ENCODE data around the gene MYO1D. TPM values are rescaled to one million over a fixed set of nuclear protein-coding genes. Genes with fewer than 3 reads are reported as not detected.

MYO1D gene
- total and polyA plus RNA-seq, 2 donors (not counting 3 experiments of a cell fraction or from before 2014, with no cell fraction given): 37.8 to 85.5 TPM

DNA sequence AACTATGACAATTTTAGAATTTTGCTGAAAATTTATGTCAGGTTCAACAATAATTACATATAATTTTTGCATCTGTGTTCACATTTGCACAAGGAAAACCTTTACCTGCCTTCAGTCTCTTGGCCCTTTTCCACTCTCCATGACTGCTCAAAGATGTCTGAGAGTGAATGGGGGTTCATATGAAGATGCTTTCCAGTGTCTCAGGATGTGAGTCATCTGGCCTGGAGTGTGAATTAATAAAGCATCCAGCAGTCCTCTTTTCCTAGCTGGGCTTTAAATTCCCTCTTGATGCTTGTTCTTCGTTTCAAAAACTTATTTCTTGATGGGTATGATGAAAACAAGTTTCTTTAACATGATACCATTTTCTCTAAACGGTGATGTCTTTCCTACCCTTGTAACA, 290.3 kb downstream of the MYO1D start:
- H3K9me1 ChIP-seq (replicated peaks; ENCODE audit: control insufficient read depth, extremely low read depth, insufficient read depth, low read length): no peaks in the 10 kb centered on the region
- no peak overlapping the region for H2AFZ ChIP-seq (ENCODE audit: low read depth, low read length)
- no peaks in the 10 kb centered on the region for H4K20me1 ChIP-seq (replicated peaks; ENCODE audit: control insufficient read depth, extremely low read depth, insufficient read depth, low read length)
- H3K27ac ChIP-seq (ENCODE audit: insufficient read depth, low read depth, low read length): no peak overlapping the region
- dilution Hi-C loops (cut with MboI; ENCODE audit: extremely low pct_ligation_motif_present, low sequenced_read_pairs) (no loop called here), intact Hi-C loops (cut with micrococcal nuclease) (no loop called here)
- H3K9me3 ChIP-seq (replicated peaks; ENCODE audit: control insufficient read depth, insufficient read depth, low read length): no peaks in the 10 kb centered on the region
- no TSS peak for BruUV-seq (replicated peaks)
- H3K27me3 ChIP-seq (ENCODE audit: control insufficient read depth in 2 of 2, insufficient read depth in 2 of 2, low read length in 2 of 2): no peaks in the 10 kb centered on the region
- no peak overlapping the region for H3K9ac ChIP-seq (replicated peaks; ENCODE audit: extremely low read depth, insufficient read depth, low read length)
- H3K4me1 ChIP-seq (ENCODE audit: control insufficient read depth, extremely low read depth, insufficient read depth, low read length): no peaks in the 10 kb centered on the region
- DNase-seq (ENCODE audit: low read depth, low spot score) (no peak), FAIRE-seq (peak; percentile 62)
- H3K79me2 ChIP-seq (ENCODE audit: control insufficient read depth, insufficient read depth, low read length): no peaks in the 10 kb centered on the region
- CTCF ChIA-PET: no interaction called here
- no peak overlapping the region for H3K4me2 ChIP-seq (ENCODE audit: insufficient read depth, low read length)
- TF ChIP-seq MYC (IDR thresholded peaks at IDR 0.05; ENCODE audit: low read depth, low read length) (no peak), JUN (IDR thresholded peaks at IDR 0.05; ENCODE audit: borderline replicate concordance, insufficient read depth, insufficient read length, low read depth) (peak; percentile 30), FOS (IDR thresholded peaks at IDR 0.05; ENCODE audit: borderline replicate concordance, insufficient read depth, low read length) (peak; percentile 58)
- no peaks in the 10 kb centered on the region for H3K36me3 ChIP-seq (ENCODE audit: control insufficient read depth in 2 of 2, extremely low read depth in 1 of 2, insufficient read depth in 2 of 2, low read length in 2 of 2)
- H3K4me3 ChIP-seq (replicated peaks in 1 of 3; ENCODE audit: insufficient read depth in 1 of 3, low read depth in 1 of 3, low read length in 3 of 3): no peak overlapping the region
- POLR2A ChIA-PET: no interaction called here

- FAIRE-seq (no peak), DNase-seq (ENCODE audit: low read depth, low spot score) (no peak)
- no peak overlapping the region for H3K4me2 ChIP-seq (ENCODE audit: insufficient read depth, low read length)
- H3K27me3 ChIP-seq (ENCODE audit: control insufficient read depth in 2 of 2, insufficient read depth in 2 of 2, low read length in 2 of 2): no peaks in the 10 kb centered on the region
- no peaks in the 10 kb centered on the region for H3K9me3 ChIP-seq (replicated peaks; ENCODE audit: control insufficient read depth, insufficient read depth, low read length)
- H3K4me3 ChIP-seq (replicated peaks in 1 of 3; ENCODE audit: insufficient read depth in 1 of 3, low read depth in 1 of 3, low read length in 3 of 3): no peak overlapping the region
- no peak overlapping the region for H3K27ac ChIP-seq (ENCODE audit: insufficient read depth, low read depth, low read length)
- ChIA-PET CTCF (no interaction called here), POLR2A (no interaction called here)
- no peak overlapping the region for H3K9ac ChIP-seq (replicated peaks; ENCODE audit: extremely low read depth, insufficient read depth, low read length)
- no peak overlapping the region for H2AFZ ChIP-seq (ENCODE audit: low read depth, low read length)
- no peaks in the 10 kb centered on the region for H3K36me3 ChIP-seq (ENCODE audit: control insufficient read depth in 2 of 2, extremely low read depth in 1 of 2, insufficient read depth in 2 of 2, low read length in 2 of 2)
- H3K4me1 ChIP-seq (ENCODE audit: control insufficient read depth, extremely low read depth, insufficient read depth, low read length): no peaks in the 10 kb centered on the region
- no peaks in the 10 kb centered on the region for H3K79me2 ChIP-seq (ENCODE audit: control insufficient read depth, insufficient read depth, low read length)
- intact Hi-C loops (cut with micrococcal nuclease): no loop called here
- no peaks in the 10 kb centered on the region for H4K20me1 ChIP-seq (replicated peaks; ENCODE audit: control insufficient read depth, extremely low read depth, insufficient read depth, low read length)
- TF ChIP-seq FOS (IDR thresholded peaks at IDR 0.05; ENCODE audit: borderline replicate concordance, insufficient read depth, low read length) (no peak), MYC (IDR thresholded peaks at IDR 0.05; ENCODE audit: low read depth, low read length) (no peak), MAX (IDR thresholded peaks at IDR 0.05; ENCODE audit: insufficient read depth, insufficient read length) (no peak), POLR2AphosphoS5 (IDR thresholded peaks at IDR 0.05; ENCODE audit: insufficient read depth, low read depth, low read length) (no peak), POLR2A (IDR thresholded peaks at IDR 0.05; ENCODE audit: low read depth, low read length) (no peak), GATA2 (IDR thresholded peaks at IDR 0.05; ENCODE audit: insufficient read depth, insufficient read length, low read depth, low read length) (no peak), JUN (IDR thresholded peaks at IDR 0.05; ENCODE audit: borderline replicate concordance, insufficient read depth, insufficient read length, low read depth) (no peak), EZH2 (IDR thresholded peaks at IDR 0.05; ENCODE audit: borderline replicate concordance, low read depth, low read length, severe bottlenecking) (no peak)
- TF ChIP-seq, protein P1, sequence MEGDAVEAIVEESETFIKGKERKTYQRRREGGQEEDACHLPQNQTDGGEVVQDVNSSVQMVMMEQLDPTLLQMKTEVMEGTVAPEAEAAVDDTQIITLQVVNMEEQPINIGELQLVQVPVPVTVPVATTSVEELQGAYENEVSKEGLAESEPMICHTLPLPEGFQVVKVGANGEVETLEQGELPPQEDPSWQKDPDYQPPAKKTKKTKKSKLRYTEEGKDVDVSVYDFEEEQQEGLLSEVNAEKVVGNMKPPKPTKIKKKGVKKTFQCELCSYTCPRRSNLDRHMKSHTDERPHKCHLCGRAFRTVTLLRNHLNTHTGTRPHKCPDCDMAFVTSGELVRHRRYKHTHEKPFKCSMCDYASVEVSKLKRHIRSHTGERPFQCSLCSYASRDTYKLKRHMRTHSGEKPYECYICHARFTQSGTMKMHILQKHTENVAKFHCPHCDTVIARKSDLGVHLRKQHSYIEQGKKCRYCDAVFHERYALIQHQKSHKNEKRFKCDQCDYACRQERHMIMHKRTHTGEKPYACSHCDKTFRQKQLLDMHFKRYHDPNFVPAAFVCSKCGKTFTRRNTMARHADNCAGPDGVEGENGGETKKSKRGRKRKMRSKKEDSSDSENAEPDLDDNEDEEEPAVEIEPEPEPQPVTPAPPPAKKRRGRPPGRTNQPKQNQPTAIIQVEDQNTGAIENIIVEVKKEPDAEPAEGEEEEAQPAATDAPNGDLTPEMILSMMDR (IDR thresholded peaks at IDR 0.05; ENCODE audit: extremely low read depth in 1 of 2, insufficient read depth in 1 of 2, low read depth in 1 of 2, low read length in 2 of 2): no peak
- H3K9me1 ChIP-seq (replicated peaks; ENCODE audit: control insufficient read depth, extremely low read depth, insufficient read depth, low read length): no peaks in the 10 kb centered on the region
- dilution Hi-C loops (cut with MboI; ENCODE audit: extremely low pct_ligation_motif_present, low sequenced_read_pairs): no loop called here
- no TSS peak for BruUV-seq (replicated peaks)
These were observed 292.1 kb downstream of the MYO1D start for GRCh38 chr17:32584792-32585191.
